Sigmoid colon (tissue), 4 donors: ENCODE measurements around the gene ALPK3.

Experiments
- EP300 ChIP-seq, 4 donors: sonication (generic); formaldehyde crosslinking; IDR thresholded peaks; one replicate each; pipeline ENCODE4 v1.6.1; 2017; ENCODE audit warnings: antibody characterized with exemption in 4 of 4
- TF ChIP-seq, protein P1 (sequence below), 4 experiments: fragments of 450-650 bp in 3 of 4; fragments of 200-600 bp in 1 of 4; IDR thresholded peaks; one replicate each; pipeline ENCODE4 v1.5.1; 2016 to 2019; ENCODE audit warnings: antibody characterized with exemption in 4 of 4, mild to moderate bottlenecking in 3 of 4, moderate library complexity in 2 of 4

GRCh38 chr15:84847382-84847781 is 30.2 kb downstream of the ALPK3 start:
- no peak for TF ChIP-seq EP300 (IDR thresholded peaks at IDR 0.05)
- TF ChIP-seq, protein P1, sequence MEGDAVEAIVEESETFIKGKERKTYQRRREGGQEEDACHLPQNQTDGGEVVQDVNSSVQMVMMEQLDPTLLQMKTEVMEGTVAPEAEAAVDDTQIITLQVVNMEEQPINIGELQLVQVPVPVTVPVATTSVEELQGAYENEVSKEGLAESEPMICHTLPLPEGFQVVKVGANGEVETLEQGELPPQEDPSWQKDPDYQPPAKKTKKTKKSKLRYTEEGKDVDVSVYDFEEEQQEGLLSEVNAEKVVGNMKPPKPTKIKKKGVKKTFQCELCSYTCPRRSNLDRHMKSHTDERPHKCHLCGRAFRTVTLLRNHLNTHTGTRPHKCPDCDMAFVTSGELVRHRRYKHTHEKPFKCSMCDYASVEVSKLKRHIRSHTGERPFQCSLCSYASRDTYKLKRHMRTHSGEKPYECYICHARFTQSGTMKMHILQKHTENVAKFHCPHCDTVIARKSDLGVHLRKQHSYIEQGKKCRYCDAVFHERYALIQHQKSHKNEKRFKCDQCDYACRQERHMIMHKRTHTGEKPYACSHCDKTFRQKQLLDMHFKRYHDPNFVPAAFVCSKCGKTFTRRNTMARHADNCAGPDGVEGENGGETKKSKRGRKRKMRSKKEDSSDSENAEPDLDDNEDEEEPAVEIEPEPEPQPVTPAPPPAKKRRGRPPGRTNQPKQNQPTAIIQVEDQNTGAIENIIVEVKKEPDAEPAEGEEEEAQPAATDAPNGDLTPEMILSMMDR (IDR thresholded peaks at IDR 0.05), result no peak
